PFSK-1 (cell line): Measurements from ENCODE around the gene MED6.

Experiments used
- POLR2AphosphoS5 ChIP-seq: IDR thresholded peaks from 2 replicates; pipeline ENCODE4 v1.6.1; 2012; ENCODE audit warnings: low read depth, mild to moderate bottlenecking, control low read depth, low read length, moderate library complexity
- SIN3A ChIP-seq: IDR thresholded peaks from 2 replicates; pipeline ENCODE4 v1.6.1; 2012; ENCODE audit warnings: mild to moderate bottlenecking, low read length, moderate library complexity, borderline replicate concordance; ENCODE audit not compliant: insufficient read depth
- TAF1 ChIP-seq: IDR thresholded peaks from 2 replicates; pipeline ENCODE4 v1.6.1; 2012; ENCODE audit warnings: low read length, control low read depth, borderline replicate concordance; ENCODE audit not compliant: insufficient read depth

DNA sequence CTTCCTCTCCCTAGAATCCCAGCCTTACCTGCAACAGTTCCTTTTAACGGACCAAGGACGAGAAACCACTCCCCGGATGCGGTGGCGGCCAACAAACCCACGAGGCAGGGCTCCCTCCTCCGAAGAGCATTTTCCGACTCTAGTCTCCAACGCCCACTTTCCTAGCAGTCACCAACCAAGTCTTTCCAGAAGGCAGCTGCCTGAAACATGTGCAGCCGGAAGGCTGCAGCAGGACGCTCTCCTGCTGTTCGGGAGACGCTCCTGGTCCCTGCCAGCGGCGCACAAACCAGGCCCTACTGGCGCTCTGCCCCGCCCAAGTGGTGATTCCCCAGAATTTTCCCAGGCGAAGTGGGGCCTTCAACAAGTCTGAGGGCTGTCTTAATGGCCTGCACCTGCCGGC lies 44.6 kb downstream of the MED6 start:
- TF ChIP-seq SIN3A: no peak
- TF ChIP-seq TAF1: no peak
- no peak for TF ChIP-seq POLR2AphosphoS5
